Ectodermal cell (in vitro differentiated cells): ENCODE results near the gene CFAP161.

Source experiments
- H3K27ac ChIP-seq: 2 replicates; pipeline ENCODE4 v1.7.0; 2013; ENCODE audit warnings: mild to moderate bottlenecking, low read depth, low read length; ENCODE audit not compliant: insufficient read depth, poor library complexity, severe bottlenecking
- H3K27me3 ChIP-seq: 2 replicates; pipeline ENCODE4 v1.7.0; 2013; ENCODE audit warnings: mild to moderate bottlenecking, low read length; ENCODE audit not compliant: insufficient read depth, control insufficient read depth, poor library complexity, severe bottlenecking
- H3K36me3 ChIP-seq: one replicate; pipeline ENCODE4 v1.7.0; 2013; ENCODE audit warnings: low read length; ENCODE audit not compliant: control insufficient read depth, insufficient read depth
- H3K4me1 ChIP-seq: one replicate; pipeline ENCODE4 v1.7.0; 2013; ENCODE audit warnings: low read length; ENCODE audit not compliant: control insufficient read depth, insufficient read depth
- H3K4me3 ChIP-seq: 2 replicates; pipeline ENCODE4 v1.7.0; 2013; ENCODE audit warnings: low read depth, low read length, control low read depth; ENCODE audit not compliant: insufficient read depth
- H3K9me3 ChIP-seq: 2 replicates; pipeline ENCODE4 v1.7.0; 2013; ENCODE audit warnings: mild to moderate bottlenecking, low read length, moderate library complexity; ENCODE audit not compliant: control insufficient read depth
- WGBS, 2 experiments: methylation state at CpG; one replicate each; pipeline ENCODE4 v1.1.7; 2013; ENCODE audit warnings: missing lambda C conversion rate in 2 of 2; 5-methylcytosine and 5-hydroxymethylcytosine counted together

CFAP161 gene

DNA sequence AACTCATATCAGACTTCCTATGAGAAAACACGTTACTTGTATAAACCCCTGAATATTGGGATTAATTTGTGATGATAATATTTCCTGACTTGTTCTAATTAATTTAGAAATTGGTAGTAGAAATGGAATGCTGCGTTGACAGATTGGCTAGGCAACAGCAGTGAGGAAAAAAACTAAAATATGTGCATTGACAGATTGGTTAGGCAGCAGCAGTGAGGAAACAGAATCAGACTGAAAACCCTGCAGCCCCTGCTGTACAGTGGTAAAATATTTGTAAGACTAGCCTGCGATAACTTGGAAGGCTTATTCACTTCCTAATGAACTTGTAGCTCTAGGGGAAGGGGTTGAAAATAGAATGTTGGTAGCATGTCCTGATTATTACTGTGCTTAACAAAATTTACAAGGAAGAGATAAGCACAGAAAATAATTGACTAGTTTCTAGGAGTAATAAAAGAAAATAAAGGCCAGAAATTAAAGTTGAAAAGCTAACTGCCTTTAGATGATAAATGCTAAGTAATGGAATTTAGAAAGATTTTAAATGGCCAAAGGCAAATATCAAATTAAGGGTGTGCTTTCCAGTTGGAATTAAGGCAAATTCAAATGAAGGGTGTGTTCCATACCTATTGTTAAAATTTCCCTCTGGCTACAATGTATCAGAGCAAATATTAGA, 32.7 kb downstream of the CFAP161 start:
- H3K4me3 ChIP-seq: no peak overlapping the region
- H3K36me3 ChIP-seq: no peaks in the 10 kb centered on the region
- 93 to 96% methylated on average over 3 of the region's 3 CpGs for WGBS, 2 experiments
- H3K4me1 ChIP-seq: no peaks in the 10 kb centered on the region
- no peaks in the 10 kb centered on the region for H3K9me3 ChIP-seq
- no peak overlapping the region for H3K27ac ChIP-seq
- no peaks in the 10 kb centered on the region for H3K27me3 ChIP-seq

DNA sequence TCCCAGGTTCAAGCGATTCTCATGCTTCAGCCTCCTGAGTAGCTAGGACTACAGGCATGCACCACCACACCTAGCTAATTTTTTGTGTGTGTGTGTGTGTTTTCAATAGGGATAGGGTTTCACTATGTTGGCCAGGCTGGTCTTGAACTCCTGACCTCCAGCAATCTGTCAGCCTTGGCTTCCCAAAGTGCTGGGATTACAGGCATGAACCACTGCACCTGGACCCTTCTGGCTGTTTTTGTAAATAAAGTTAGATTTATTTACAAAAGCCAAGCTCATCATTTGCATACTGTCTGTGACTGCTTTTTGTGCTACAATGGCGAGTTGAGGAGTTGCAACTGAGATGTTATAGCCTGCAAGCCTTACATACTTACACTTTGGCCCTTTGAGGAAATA, 34.1 kb downstream of the CFAP161 start:
- WGBS, 2 experiments: 95 to 97% methylated on average over 2 of the region's 2 CpGs

GRCh38 chr15:81168644-81169043, 34.6 kb downstream of the CFAP161 start:
- H3K4me1 ChIP-seq: no peaks in the 10 kb centered on the region
- H3K27ac ChIP-seq: no peak overlapping the region
- WGBS, 2 experiments: 84 to 91% methylated on average over 2 of the region's 2 CpGs

More for the DNA sequence above, 34.1 kb downstream of the CFAP161 start:
- no peaks in the 10 kb centered on the region for H3K9me3 ChIP-seq
- H3K27ac ChIP-seq: no peak overlapping the region
- H3K27me3 ChIP-seq: no peaks in the 10 kb centered on the region
- no peaks in the 10 kb centered on the region for H3K36me3 ChIP-seq
- no peaks in the 10 kb centered on the region for H3K4me1 ChIP-seq
- H3K4me3 ChIP-seq: no peak overlapping the region

GRCh38 chr15:81170511-81170910, 36.4 kb downstream of the CFAP161 start:
- no peaks in the 10 kb centered on the region for H3K27me3 ChIP-seq
- no peak overlapping the region for H3K4me3 ChIP-seq
- H3K9me3 ChIP-seq: no peaks in the 10 kb centered on the region
- no peaks in the 10 kb centered on the region for H3K36me3 ChIP-seq
- H3K4me1 ChIP-seq: peaks cover 8% of the 10 kb centered on the region
- H3K27ac ChIP-seq: no peak overlapping the region
- WGBS, 2 experiments: 78 to 83% methylated on average over 2 to 3 of the region's 3 CpGs

More at GRCh38 chr15:81168644-81169043, 34.6 kb downstream of the CFAP161 start:
- no peaks in the 10 kb centered on the region for H3K36me3 ChIP-seq
- no peaks in the 10 kb centered on the region for H3K9me3 ChIP-seq
- H3K4me3 ChIP-seq: no peak overlapping the region
- H3K27me3 ChIP-seq: no peaks in the 10 kb centered on the region

- H3K27ac ChIP-seq: no peak overlapping the region
- no peaks in the 10 kb centered on the region for H3K27me3 ChIP-seq
- H3K9me3 ChIP-seq: no peaks in the 10 kb centered on the region
- H3K4me1 ChIP-seq: peaks cover 8% of the 10 kb centered on the region
- no peak overlapping the region for H3K4me3 ChIP-seq
- H3K36me3 ChIP-seq: no peaks in the 10 kb centered on the region
Observed at GRCh38 chr15:81171286-81171685, 37.2 kb downstream of the CFAP161 start.

- WGBS, 2 experiments: 74 to 92% methylated on average over 2 of the region's 2 CpGs
Observed at GRCh38 chr15:81174125-81174791, 40.2 kb downstream of the CFAP161 start.

DNA sequence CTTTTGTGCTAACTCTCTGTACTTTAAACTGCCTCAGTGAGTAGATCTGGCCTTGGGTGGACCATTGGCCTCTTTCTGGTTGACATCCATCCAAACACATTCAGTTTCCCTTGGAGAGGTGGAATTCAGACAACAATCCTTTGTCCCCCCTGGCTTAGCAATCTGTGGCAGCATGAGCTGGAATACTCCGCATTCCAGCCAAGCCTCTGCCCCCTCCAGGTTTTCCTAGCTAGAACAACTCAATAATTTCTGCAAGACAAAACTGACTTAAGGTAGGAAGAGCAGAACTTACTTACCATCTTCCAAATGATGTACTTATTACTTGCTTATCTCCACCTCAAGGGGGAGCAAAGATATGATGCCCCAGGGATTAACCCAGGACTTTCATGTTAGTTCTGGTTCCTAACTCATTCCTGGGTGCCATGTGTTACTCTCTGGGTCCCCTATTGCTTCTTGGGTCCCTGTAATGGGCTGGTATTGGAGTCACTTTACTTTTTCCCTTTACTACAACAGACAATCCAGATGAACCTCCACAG, 40.8 kb downstream of the CFAP161 start:
- no peaks in the 10 kb centered on the region for H3K36me3 ChIP-seq
- no peak overlapping the region for H3K4me3 ChIP-seq
- H3K27me3 ChIP-seq: no peaks in the 10 kb centered on the region
- H3K4me1 ChIP-seq: peaks cover 8% of the 10 kb centered on the region
- H3K9me3 ChIP-seq: no peaks in the 10 kb centered on the region
- 88 to 95% methylated on average over 1 of the region's 1 CpG for WGBS, 2 experiments
- no peak overlapping the region for H3K27ac ChIP-seq

More at GRCh38 chr15:81174125-81174791, 40.2 kb downstream of the CFAP161 start:
- Histone ChIP-seq H3K4me3 (no peak overlapping the region), H3K4me1 (peaks cover 8% of the 10 kb centered on the region), H3K36me3 (no peaks in the 10 kb centered on the region), H3K27ac (no peak overlapping the region), H3K9me3 (no peaks in the 10 kb centered on the region), H3K27me3 (no peaks in the 10 kb centered on the region)

- Histone ChIP-seq H3K9me3 (no peaks in the 10 kb centered on the region), H3K4me3 (no peak overlapping the region), H3K4me1 (peaks cover 8% of the 10 kb centered on the region), H3K36me3 (no peaks in the 10 kb centered on the region), H3K27ac (no peak overlapping the region), H3K27me3 (no peaks in the 10 kb centered on the region)
- 90 to 92% methylated on average over 1 of the region's 1 CpG for WGBS, 2 experiments
Observed at GRCh38 chr15:81175496-81175895, 41.4 kb downstream of the CFAP161 start.

DNA sequence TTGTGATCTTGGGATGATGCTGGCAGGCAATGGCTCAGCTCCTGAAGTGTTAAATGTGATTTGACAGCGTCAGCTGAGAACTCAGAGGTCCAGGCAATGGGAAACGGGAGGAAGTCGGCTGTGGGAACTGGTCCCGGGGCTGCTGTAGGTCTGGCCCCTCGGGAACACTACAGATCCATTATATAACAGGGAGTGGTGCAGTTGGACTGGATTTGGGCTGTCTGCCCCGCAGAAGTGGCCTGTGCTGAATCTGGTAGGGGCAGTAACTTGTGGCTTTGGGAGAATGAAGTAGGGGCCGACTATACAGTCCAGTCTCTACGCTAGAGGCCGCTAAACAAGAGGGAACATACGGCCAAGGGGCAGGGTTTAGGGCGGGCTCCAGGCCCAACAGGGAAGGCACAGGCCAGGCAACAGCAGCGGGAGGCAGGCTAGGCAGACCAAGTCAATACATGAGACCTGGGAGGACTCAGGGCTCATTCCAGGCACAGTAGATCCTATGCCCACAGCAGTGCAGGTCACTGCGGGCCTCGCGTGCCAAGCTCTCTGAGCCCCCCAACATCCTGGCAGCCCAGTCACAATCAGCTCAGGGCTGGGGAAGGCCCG, 42.3 kb downstream of the CFAP161 start:
- peaks cover 8% of the 10 kb centered on the region for H3K4me1 ChIP-seq
- H3K9me3 ChIP-seq: no peaks in the 10 kb centered on the region
- WGBS, 2 experiments: 91 to 93% methylated on average over 16 of the region's 16 CpGs
- H3K27me3 ChIP-seq: no peaks in the 10 kb centered on the region
- H3K27ac ChIP-seq: no peak overlapping the region
- H3K36me3 ChIP-seq: no peaks in the 10 kb centered on the region
- H3K4me3 ChIP-seq: no peak overlapping the region

DNA sequence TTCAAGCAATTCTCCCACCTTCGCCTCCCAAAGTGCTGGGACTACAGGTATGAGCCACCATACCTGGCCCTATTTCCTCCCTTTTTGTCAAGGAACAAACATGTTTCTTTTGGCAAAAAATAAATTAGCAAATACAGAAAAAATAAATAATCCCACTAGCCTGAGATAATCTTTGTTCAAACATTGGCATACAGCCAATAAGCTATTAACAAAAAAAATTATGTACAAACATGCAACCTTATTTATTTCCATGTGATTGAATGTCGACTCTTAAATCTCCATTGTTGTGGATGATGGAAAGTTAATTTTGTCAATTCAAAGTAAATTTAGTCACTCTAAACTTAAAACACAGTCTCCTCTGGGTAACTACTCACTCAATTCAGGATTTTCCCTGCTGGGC, 44.3 kb downstream of the CFAP161 start:
- Histone ChIP-seq H3K27ac (no peak overlapping the region), H3K4me3 (no peak overlapping the region), H3K9me3 (no peaks in the 10 kb centered on the region), H3K4me1 (peaks cover 13% of the 10 kb centered on the region), H3K36me3 (no peaks in the 10 kb centered on the region), H3K27me3 (peaks cover 3% of the 10 kb centered on the region)
- WGBS, 2 experiments: 93 to 96% methylated on average over 1 of the region's 2 CpGs
